ENCODE results near the gene RPL28.

The RPL28 gene

DNA sequence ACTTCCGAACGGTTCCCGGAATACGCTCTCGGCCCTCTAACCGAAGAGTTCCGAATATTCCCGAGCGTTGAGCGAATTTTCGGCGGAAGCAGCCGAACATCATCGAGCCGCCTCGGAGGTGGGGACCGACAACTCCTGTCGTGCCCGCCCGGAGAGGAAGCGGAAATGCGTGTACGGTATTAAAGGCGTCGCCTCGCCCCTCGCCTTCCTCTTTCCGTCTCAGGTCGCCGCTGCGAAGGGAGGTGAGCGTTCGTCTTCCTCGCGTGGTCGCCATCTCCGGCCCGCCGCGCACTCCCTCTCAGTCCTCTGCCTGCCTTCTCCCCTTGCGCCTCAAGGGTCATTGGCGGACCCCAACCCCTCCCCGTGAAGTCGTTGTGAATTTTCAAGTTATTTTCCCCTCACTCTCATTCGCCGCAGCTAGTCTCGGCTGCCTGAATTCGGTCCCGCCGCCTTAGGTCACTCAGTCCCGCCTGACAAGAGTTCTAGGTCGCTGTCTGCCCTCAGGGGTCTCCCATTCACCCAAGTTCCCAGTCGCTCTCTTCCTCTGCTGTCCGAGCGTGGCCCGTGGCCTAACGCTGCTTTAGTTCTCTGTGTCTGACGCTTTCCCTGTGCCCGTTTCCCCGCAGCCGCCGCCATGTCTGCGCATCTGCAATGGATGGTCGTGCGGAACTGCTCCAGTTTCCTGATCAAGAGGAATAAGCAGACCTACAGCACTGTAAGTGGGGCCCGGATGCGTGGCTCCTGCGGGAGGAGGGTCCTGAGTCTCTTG lies at the start of gene RPL28:
RPL28 (plus strand) TSS at position 209 of the 769 bp plus-strand sequence; CDS start at position 635, 426 bp downstream.
- peak within 1 kb of the TSS; percentile 91 for H3K4me3 ChIP-seq (ENCODE audit: low read length)
- TF ChIP-seq ZNF274 (IDR thresholded peaks at IDR 0.05; ENCODE audit: low read depth, low read length) = no peak

DNA sequence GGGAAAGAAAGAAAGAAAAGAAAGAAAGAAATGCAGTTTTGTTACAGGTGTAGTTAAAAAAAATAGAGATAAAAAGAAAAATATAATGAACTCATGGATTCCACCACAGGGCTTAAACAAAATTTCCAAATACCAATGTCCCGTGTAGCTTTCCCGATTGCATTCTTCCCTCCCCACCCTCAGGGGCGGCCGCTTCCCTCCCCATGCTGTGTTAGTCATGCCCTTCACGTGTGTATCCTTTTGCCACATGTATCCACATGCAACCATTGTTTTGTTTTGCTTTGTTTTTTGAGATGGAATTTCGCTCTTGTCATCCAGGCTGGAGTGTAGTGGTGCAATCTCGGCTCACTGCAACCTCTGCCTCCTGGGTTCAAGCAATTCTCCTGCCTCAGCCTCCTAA lies 49.6 kb upstream of the RPL28 start:
- no peak overlapping the region for H3K4me3 ChIP-seq (ENCODE audit: low read length)
- TF ChIP-seq ZNF274 (IDR thresholded peaks at IDR 0.05; ENCODE audit: low read depth, low read length) = no peak

DNA sequence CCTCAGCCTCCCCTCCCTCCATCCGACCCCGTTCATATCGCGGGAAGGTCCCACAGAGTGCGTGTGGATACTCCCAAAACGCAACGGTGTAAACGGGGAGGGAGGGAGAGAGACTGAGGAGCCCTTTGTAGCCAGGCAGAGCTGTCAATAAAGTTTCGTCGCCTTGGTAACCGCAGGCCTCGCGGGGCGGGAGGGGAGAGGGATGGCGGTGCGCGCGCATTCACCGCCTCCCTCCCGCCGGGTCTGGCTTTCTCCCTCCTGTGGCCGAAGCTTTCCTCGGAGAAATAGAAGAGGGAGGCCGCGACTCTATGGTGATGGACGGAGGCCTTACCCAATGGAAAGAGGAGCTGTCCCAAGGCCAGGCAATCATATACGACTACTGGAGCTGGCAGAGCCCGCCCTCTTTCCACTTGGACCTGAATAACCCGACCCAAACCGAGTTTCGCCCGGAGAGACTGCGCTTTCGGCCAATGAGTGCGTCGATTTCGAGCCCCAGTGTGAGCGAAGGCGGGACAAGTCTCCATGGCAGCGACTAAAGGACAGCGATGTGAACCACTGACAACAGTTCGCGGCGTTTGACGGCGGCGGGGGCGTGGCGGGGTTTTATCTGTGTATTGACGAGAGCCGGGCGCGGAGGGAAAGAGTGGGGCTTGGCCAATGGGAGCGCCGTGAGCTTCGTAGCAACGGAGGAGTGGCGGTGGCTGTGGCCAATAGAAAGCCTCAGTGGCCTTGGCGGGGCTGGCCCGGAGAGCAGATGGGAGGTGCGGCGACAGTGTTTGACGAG lies 46.4 kb upstream of the RPL28 start, which contains the start of gene KMT5C:
KMT5C (plus strand) TSS at position 772 of the 784 bp plus-strand sequence. CDS start 2,061 bp downstream, outside the sequence.
- TF ChIP-seq ZNF274 (IDR thresholded peaks at IDR 0.05; ENCODE audit: low read depth, low read length) = no peak

DNA sequence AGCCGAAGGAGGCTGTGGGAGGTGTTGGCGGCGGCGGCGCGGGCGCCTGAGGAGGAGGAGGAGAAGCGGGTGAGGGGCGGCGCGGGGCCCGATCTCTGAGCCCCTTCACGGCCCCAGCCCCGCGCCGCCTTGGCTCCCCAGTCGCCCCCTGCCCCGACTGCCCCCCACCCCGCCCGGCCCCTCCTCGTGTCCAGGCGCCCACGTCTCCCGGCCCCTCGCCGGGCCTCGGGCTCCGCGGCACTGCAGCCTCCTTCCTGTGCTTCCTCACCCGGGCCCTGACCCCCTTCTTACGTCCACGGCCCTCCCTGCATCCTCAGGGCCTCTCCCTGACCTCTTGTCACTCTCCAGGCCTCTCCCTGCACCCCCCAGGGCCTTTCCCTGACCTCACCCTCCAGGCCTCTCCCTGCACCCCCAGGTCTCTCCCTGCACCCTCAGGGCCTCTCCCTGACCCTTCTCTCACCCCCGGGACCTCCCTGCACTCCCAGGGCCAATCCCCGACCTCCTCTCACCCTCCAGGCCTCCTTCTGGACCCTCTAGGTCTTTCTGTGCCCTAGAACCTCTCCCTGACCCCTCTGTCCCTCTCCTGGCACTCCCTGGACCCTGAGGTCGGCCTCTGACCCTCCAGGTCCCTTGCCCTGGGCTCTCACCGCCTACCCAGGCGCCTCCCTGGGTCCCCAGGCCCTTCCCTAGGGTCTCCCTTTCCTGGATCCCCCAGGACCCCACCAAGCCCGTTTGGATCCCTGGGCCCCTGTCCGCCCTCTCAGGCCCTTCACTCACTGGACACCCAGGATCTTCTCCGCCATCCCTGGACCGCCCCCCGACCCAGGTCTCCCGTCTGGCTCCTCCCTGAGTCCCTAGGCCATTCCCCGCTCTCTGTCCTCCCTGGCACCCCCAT lies 45.6 kb upstream of the RPL28 start:
- H3K4me3 ChIP-seq (ENCODE audit: low read length) = peak overlapping the region; percentile 73
- no peak for TF ChIP-seq ZNF274 (IDR thresholded peaks at IDR 0.05; ENCODE audit: low read depth, low read length)

More for the DNA sequence above, 46.4 kb upstream of the RPL28 start, which contains the start of gene KMT5C:
- peak within 1 kb of the TSS; percentile 73 for H3K4me3 ChIP-seq (ENCODE audit: low read length)

DNA sequence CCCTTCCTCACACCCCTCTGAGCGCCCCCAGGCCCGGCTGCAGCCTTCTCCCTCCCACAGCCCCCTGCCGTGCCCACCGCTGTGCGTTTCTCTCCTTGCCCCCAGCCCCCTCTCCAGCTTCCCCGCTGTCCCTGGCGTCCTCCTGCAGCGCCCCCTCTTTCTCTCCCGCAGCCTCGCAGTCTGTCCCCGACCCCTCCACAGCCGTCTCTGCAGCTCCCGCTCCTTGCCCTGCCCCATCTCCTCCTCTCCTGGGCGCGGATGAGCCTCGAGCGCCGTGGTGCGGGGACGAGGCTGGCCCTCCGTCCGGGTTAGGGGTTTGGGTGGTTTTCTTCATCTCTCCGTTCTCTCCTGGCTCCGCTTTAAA lies 45.0 kb upstream of the RPL28 start:
- no peak for TF ChIP-seq ZNF274 (IDR thresholded peaks at IDR 0.05; ENCODE audit: low read depth, low read length)
- H3K4me3 ChIP-seq (ENCODE audit: low read length) = peak overlapping the region; percentile 73; the same call in 1 of the 2 replicates

DNA sequence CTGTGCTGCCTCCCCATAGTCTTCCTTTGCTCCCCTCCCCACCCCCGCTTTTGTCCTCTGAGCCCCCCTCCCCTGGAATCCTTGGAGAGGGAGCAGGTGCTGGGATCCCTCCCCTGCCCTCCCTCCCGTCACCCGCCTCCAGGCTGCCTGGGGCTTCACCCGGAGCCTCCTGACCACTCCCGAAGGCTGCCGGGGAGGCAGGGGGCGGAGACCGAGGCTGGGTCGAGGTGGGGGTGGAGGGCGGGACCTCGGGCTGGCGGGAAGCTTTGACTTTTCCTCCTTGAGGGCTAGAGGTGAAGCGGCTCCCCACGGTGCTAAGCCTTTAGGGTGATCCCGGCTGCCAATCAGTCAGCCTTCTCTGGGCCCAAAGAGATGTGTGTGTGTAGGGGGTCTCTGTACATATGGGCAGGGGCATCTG lies 44.6 kb upstream of the RPL28 start:
- no peak for TF ChIP-seq ZNF274 (IDR thresholded peaks at IDR 0.05; ENCODE audit: low read depth, low read length)
- H3K4me3 ChIP-seq (ENCODE audit: low read length) = peak overlapping the region; percentile 73; the same call in 1 of the 2 replicates

DNA sequence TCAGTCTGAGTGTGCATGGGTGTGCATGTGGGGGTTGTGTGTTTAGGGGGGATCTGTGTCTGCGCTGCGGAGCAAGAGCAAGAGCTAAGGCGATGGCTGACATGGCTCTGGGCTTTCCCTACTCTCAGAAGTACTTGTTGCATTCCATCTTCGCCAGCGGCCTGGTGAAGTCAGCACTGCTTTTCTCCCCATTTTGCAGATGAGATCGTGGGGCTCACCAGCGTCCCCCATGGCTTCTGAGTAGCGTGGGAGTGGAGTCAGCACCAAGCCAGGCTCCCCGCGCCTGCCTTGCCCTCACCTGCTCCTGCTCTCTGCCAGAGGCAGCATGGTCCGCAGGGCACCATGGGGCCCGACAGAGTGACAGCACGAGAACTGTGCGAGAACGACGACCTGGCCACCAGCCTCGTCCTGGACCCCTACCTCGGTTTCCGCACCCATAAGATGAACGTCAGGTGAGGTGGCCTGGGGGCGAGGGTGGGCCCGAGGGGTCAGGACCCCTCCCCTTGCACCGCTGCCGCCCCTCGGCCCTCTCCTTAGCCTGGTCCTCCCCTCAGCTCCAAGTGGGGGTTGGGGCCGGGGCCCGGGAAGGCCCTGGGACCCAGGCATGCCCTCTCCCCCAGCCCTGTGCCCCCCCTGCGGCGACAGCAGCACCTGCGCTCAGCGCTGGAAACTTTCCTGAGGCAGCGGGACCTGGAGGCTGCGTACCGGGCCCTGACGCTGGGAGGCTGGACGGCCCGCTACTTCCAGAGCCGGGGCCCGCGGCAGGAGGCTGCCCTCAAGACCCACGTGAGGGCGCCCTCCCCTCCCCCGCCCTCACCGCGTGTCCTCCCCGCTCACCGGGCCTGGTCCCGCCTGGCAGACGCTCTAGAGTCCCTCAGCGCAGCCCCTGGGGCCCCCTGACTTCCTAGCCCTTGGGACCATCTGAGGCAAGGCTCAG lies 43.9 kb upstream of the RPL28 start:
- TF ChIP-seq ZNF274 (IDR thresholded peaks at IDR 0.05; ENCODE audit: low read depth, low read length) = no peak
- no peak overlapping the region for H3K4me3 ChIP-seq (ENCODE audit: low read length)

DNA sequence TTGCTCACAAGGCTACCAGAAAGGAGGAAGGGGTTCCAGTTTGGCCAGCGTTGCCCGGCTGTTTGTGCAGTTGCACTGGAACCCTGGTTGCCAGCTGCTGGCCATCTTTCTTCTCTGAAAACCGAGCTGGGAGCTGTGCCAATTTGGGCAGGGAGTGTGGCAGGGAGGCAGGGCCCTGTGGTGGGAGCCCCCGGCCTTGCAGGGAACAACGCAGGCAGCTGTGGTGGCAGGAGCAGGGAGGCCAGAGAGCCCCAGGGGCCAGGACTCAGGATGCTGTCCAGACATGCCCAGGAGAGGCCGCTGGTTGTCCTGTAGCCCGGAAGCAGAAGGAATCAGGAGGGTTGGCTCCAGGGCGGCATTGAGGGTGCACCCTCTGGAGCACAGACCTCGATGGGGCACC lies 41.3 kb upstream of the RPL28 start:
- no peak overlapping the region for H3K4me3 ChIP-seq (ENCODE audit: low read length)
- no peak for TF ChIP-seq ZNF274 (IDR thresholded peaks at IDR 0.05; ENCODE audit: low read depth, low read length)

DNA sequence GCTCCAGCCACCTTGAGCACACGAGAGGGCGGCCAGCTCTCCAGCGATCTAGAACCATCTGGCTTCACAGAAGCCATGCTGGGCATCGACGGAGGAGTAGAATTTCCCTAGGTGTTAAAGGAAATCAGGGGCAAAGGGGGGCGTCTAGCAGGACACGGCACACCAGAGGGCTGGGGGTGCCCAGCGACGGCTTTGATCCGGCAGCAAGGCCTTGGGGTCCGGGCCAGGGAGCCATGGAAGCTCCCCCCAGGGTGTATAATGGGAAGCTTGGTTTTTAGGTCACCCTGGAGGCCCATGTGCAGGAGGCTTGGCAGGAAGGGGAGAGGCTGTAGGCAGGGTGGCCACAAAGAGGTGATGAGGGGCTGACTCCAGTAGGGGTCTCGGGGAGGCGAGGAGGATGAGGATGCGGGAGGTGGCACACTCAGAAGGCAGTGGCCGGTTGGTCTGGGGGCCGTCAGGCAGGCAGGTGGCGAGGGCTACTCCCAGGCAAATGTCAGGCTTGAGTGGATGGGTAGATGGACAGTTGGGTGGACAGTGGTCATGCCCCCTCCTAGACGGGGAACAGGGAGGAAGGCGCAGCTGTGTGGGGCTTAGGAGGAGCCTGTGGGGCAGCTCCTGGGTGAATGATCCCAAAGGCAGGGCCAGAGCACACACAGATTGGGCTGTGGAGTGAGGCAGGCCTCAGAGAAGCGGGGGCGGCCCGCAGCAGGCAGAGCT lies 40.5 kb upstream of the RPL28 start:
- TF ChIP-seq ZNF274 (IDR thresholded peaks at IDR 0.05; ENCODE audit: low read depth, low read length) = no peak
- H3K4me3 ChIP-seq (ENCODE audit: low read length) = no peak overlapping the region

DNA sequence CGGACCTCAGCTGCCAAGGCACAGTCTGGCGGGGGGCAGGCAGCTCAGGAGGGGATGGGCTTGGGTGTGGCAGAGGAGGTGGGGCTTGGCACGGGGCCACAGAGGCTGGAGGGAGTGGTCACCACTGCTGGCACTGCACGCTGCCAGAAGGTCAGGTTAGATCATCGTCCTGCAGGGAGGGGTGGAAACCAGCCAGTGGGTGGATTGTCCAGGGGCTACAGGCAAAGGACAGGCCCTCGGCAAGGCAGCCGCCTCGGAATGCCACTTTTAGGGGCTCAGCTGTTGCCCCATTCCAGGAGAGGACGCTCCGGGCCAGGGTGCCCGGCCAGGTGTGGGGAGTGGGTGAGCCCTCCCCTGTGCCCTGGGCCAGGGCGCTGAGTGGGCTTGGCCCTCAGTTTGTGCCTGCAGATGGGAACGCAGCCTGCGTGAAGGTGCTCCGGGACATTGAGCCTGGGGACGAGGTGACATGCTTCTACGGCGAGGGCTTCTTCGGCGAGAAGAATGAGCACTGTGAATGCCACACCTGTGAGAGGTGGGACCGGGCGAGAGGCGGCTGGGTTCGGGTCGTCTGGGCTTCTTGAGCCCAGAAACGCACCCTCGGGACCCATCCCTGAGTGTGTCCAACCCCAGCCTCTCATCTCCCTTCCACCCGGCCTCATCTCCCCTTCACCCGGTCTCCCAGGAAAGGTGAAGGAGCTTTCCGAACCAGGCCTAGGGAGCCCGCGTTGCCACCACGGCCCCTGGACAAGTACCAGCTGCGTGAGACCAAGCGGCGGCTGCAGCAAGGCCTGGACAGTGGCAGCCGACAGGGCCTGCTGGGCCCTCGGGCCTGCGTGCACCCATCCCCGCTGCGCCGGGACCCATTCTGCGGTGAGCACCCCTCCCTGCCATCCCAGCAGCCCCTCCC lies 39.7 kb upstream of the RPL28 start:
- H3K4me3 ChIP-seq (ENCODE audit: low read length) = no peak overlapping the region
- TF ChIP-seq ZNF274 (IDR thresholded peaks at IDR 0.05; ENCODE audit: low read depth, low read length) = no peak

DNA sequence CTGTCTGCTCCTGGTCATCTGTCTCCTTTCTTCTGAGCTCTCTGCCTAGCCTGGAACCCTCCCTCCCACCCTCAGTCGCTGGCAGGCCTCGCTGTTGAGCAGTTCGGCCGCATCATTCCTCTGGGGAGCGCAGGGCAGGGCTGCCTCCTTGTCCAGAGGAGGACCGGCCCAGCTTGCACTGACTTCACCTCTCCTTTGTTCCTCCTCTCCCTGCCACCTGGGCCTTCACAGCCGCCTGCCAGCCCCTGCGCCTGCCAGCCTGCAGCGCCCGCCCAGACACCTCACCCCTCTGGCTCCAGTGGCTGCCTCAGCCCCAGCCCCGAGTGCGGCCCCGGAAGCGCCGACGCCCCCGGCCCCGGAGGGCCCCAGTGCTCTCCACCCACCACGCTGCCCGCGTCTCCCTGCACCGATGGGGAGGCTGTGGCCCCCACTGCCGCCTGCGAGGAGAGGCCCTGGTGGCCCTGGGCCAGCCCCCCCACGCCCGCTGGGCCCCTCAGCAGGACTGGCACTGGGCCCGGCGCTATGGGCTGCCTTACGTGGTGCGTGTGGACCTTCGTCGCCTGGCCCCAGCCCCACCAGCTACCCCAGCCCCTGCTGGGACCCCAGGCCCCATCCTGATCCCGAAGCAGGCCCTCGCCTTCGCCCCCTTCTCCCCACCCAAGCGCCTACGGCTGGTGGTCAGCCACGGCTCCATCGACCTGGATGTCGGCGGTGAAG lies 38.8 kb upstream of the RPL28 start:
- H3K4me3 ChIP-seq (ENCODE audit: low read length) = no peak overlapping the region
- TF ChIP-seq ZNF274 (IDR thresholded peaks at IDR 0.05; ENCODE audit: low read depth, low read length) = no peak

Measured in GM08714 (cell line).